Activated T-helper 17 cell treated with anti-CD3 and anti-CD28 coated beads, Interleukin-2, amount 50 U/mL, for 72 hours (primary cell): ENCODE data around the gene CYP21A2. TPM values are rescaled to one million over a fixed set of nuclear protein-coding genes. Genes with fewer than 3 reads are reported as not detected.
"Not testable (repeated sequence)": the region's sequence is repeated elsewhere in the genome, so short reads cannot be mapped to it uniquely, and the experiment has no call there.

ENCODE experiments used
- ATAC-seq: fragments of 150-1000 bp; cut with Tn5 transposase; replicated peaks from 2 replicates; pipeline ENCODE4 v1.10.0; 2021; ENCODE audit warnings: mild to moderate bottlenecking, moderate library complexity
- H3K27ac Mint-ChIP-seq: one replicate; pipeline ENCODE4 v1.8.0; 2022; ENCODE audit warnings: mixed read lengths
- H3K27me3 Mint-ChIP-seq: one replicate; pipeline ENCODE4 v1.8.0; 2022; ENCODE audit warnings: mixed read lengths
- H3K36me3 Mint-ChIP-seq: one replicate; pipeline ENCODE4 v1.8.0; 2022; ENCODE audit warnings: low read depth, mild to moderate bottlenecking, mixed read lengths
- H3K4me1 Mint-ChIP-seq: one replicate; pipeline ENCODE4 v1.8.0; 2022; ENCODE audit warnings: mixed read lengths
- H3K4me3 Mint-ChIP-seq: one replicate; pipeline ENCODE4 v1.8.0; 2022; ENCODE audit warnings: mild to moderate bottlenecking, mixed read lengths
- H3K9me3 Mint-ChIP-seq: one replicate; pipeline ENCODE4 v1.8.0; 2022; ENCODE audit warnings: mixed read lengths
- total RNA-seq, 2 donors: library from RNA; stranded (reverse); gene quantifications; one replicate each; pipeline ENCODE4 v1.2.3, GENCODE V29; 2022

Gene CYP21A2
- total RNA-seq, result under 1 TPM; 0.16 to 0.91 TPM

GRCh38 chr6:32037598-32038524 lies at the start of gene CYP21A2:
Gene CYP21A2, plus strand, starts transcription at chr6:32038415. Its CDS starts 8 bp downstream, at chr6:32038423.
- not testable (repeated sequence) for H3K4me3 Mint-ChIP-seq, H3K27ac Mint-ChIP-seq, H3K36me3 Mint-ChIP-seq, H3K27me3 Mint-ChIP-seq, H3K4me1 Mint-ChIP-seq, H3K9me3 Mint-ChIP-seq
- ATAC-seq, result peak; percentile 77

GRCh38 chr6:31989363-31989762 lies 48.9 kb upstream of the CYP21A2 start:
- not testable (repeated sequence) for H3K4me1 Mint-ChIP-seq, H3K27me3 Mint-ChIP-seq, ATAC-seq, H3K27ac Mint-ChIP-seq, H3K9me3 Mint-ChIP-seq, H3K36me3 Mint-ChIP-seq, H3K4me3 Mint-ChIP-seq

DNA sequence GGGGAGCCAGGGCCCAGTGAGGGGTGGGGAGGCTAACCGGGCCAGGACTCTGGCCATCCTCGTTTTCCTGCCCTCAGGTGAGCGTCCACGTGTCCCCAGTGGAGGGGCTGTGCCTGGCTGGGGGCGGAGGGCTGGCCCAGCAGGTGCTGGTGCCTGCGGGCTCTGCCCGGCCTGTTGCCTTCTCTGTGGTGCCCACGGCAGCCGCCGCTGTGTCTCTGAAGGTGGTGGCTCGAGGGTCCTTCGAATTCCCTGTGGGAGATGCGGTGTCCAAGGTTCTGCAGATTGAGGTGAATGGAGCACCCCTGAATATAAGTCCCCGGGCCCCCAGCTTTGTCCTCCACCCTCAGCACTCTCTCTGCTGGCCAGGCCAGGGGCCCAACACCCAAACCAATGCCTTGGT lies 43.8 kb upstream of the CYP21A2 start:
- not testable (repeated sequence) for H3K36me3 Mint-ChIP-seq, H3K27ac Mint-ChIP-seq, H3K4me3 Mint-ChIP-seq, ATAC-seq, H3K4me1 Mint-ChIP-seq, H3K27me3 Mint-ChIP-seq, H3K9me3 Mint-ChIP-seq

- H3K4me1 Mint-ChIP-seq, H3K9me3 Mint-ChIP-seq, ATAC-seq: not testable (repeated sequence)
Measured at GRCh38 chr6:31996385-31996784, 41.8 kb upstream of the CYP21A2 start.

GRCh38 chr6:32002546-32003268 lies 35.5 kb upstream of the CYP21A2 start:
- not testable (repeated sequence) for H3K36me3 Mint-ChIP-seq, H3K4me3 Mint-ChIP-seq, H3K4me1 Mint-ChIP-seq, H3K9me3 Mint-ChIP-seq, ATAC-seq, H3K27me3 Mint-ChIP-seq, H3K27ac Mint-ChIP-seq

More at GRCh38 chr6:31996385-31996784, 41.8 kb upstream of the CYP21A2 start:
- not testable (repeated sequence) for H3K4me3 Mint-ChIP-seq, H3K36me3 Mint-ChIP-seq, H3K27me3 Mint-ChIP-seq, H3K27ac Mint-ChIP-seq

GRCh38 chr6:32003301-32003700 lies 34.9 kb upstream of the CYP21A2 start:
- H3K9me3 Mint-ChIP-seq, H3K27me3 Mint-ChIP-seq, H3K27ac Mint-ChIP-seq, H3K4me3 Mint-ChIP-seq, H3K36me3 Mint-ChIP-seq, ATAC-seq, H3K4me1 Mint-ChIP-seq: not testable (repeated sequence)

GRCh38 chr6:32004393-32004792 lies 33.8 kb upstream of the CYP21A2 start:
- not testable (repeated sequence) for H3K9me3 Mint-ChIP-seq, H3K4me1 Mint-ChIP-seq, ATAC-seq, H3K27me3 Mint-ChIP-seq, H3K27ac Mint-ChIP-seq, H3K4me3 Mint-ChIP-seq, H3K36me3 Mint-ChIP-seq

DNA sequence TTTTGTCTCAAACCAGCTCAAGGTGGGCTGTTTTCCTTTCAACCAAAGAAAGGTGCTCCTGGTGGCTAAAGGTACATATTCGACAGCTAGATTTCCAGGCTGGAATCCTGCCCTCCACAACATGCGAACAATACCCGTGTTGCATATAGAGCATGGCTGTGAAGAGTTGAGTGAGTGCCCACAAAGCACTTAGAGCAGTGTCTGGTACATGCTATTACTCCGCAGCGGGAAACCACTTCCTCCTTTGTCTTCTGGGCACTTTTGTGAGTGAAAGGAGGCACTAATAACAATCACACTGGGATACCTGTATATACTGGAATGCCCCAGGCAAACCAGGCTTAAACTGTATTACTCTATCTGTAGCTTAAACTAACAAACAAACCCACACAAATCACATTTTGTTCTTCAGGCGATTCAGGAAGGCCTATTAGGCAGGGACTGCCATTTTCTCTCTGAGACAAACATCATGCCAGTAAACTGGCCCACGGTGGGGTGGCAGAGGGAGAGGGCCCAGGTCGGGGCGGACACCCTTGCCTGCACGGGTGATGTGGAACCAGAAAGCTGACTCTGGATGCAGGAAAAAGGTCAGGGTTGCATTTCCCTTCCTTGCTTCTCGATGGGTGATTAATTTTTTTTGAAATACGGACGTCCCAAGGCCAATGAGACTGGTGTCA lies 33.2 kb upstream of the CYP21A2 start:
- H3K9me3 Mint-ChIP-seq, H3K4me3 Mint-ChIP-seq, H3K36me3 Mint-ChIP-seq, H3K27me3 Mint-ChIP-seq, H3K4me1 Mint-ChIP-seq: not testable (repeated sequence)
- H3K27ac Mint-ChIP-seq, result peak overlapping the region; percentile 43
- ATAC-seq, result peak; percentile 80

- not testable (repeated sequence) for H3K4me3 Mint-ChIP-seq, H3K9me3 Mint-ChIP-seq, H3K27ac Mint-ChIP-seq, ATAC-seq, H3K4me1 Mint-ChIP-seq, H3K27me3 Mint-ChIP-seq, H3K36me3 Mint-ChIP-seq
Measured at GRCh38 chr6:32005538-32005880, 32.7 kb upstream of the CYP21A2 start.

DNA sequence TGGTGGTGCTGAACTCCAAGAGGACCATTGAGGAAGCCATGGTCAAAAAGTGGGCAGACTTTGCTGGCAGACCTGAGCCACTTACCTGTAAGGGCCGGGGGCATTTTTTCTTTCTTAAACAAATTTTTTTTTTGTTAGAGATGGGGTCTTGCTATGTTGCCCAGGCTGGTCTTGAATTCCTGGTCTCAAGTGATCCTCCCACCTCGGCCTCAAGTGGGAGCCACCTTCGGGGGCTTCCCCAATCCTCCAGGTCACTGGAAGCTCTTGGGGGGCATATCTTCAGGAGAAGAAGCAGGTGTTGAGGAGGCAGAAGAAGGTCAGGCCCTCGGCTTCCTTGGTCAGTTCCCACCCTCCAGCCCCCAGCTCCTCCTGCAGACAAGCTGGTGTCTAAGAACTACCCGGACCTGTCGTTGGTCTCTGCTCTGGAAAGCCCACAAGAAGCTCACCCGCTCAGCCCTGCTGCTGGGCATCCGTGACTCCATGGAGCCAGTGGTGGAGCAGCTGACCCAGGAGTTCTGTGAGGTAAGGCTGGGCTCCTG lies 32.2 kb upstream of the CYP21A2 start:
- not testable (repeated sequence) for H3K36me3 Mint-ChIP-seq

DNA sequence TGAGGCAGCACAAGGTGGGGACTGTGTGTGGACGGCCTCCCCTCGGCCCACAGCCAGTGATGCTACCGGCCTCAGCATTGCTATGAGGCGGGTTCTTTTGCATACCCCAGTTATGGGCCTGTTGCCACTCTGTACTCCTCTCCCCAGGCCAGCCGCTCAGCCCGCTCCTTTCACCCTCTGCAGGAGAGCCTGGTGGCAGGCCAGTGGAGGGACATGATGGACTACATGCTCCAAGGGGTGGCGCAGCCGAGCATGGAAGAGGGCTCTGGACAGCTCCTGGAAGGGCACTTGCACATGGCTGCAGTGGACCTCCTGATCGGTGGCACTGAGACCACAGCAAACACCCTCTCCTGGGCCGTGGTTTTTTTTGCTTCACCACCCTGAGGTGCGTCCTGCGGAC lies 31.1 kb upstream of the CYP21A2 start:
- H3K9me3 Mint-ChIP-seq, H3K27ac Mint-ChIP-seq, H3K27me3 Mint-ChIP-seq, H3K4me1 Mint-ChIP-seq, H3K36me3 Mint-ChIP-seq, H3K4me3 Mint-ChIP-seq, ATAC-seq: not testable (repeated sequence)

More for the DNA sequence above, 32.2 kb upstream of the CYP21A2 start:
- not testable (repeated sequence) for H3K27ac Mint-ChIP-seq, ATAC-seq, H3K9me3 Mint-ChIP-seq, H3K4me3 Mint-ChIP-seq, H3K4me1 Mint-ChIP-seq, H3K27me3 Mint-ChIP-seq

DNA sequence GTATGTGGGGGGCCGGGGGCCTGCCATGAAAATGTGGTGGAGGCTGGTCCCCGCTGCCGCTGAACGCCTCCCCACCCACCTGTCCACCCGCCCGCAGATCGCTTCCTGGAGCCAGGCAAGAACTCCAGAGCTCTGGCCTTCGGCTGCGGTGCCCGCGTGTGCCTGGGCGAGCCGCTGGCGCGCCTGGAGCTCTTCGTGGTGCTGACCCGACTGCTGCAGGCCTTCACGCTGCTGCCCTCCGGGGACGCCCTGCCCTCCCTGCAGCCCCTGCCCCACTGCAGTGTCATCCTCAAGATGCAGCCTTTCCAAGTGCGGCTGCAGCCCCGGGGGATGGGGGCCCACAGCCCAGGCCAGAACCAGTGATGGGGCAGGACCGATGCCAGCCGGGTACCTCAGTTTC lies 30.2 kb upstream of the CYP21A2 start:
- H3K36me3 Mint-ChIP-seq, ATAC-seq, H3K27ac Mint-ChIP-seq, H3K27me3 Mint-ChIP-seq, H3K9me3 Mint-ChIP-seq, H3K4me1 Mint-ChIP-seq, H3K4me3 Mint-ChIP-seq: not testable (repeated sequence)

DNA sequence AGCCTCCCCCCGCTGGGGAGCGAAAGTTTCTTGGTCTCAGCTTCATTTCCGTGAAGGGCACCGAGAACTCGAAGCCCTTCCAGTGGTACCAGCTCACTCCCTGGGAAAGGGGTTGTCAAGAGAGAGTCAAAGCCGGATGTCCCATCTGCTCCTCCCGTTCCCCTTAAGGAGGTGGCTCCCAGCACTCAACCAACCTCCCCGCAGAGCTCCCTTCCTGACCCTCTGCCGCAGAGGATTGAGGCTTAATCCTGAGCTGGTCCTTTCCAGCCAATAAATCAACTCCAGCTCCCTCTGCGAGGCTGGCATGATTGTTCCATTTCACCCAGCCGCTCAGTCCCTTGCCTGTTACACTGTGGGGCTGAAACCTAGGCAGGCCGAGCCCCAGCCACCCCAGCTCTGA lies 29.6 kb upstream of the CYP21A2 start:
- H3K36me3 Mint-ChIP-seq, H3K27me3 Mint-ChIP-seq, ATAC-seq: not testable (repeated sequence)

DNA sequence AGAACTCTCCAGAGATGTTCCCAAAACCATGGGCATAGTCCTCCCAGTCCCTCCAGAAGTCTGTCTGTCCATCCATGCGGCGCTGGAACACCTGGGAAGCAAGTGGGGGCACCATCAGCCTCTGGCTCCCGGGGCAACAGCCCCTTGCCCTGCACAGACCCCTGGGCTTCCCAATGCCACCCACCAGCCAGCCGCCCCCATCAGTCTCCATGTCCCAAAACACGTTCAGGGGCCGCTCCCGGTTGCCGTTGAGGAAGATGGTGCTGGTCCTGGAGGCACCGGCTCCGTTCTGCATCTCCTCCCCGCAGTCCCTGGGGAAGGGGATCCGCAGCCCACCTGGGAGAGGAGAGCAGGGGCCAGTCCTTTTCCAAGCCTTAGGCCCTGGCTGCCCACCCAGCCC lies 28.7 kb upstream of the CYP21A2 start:
- not testable (repeated sequence) for H3K9me3 Mint-ChIP-seq, ATAC-seq, H3K36me3 Mint-ChIP-seq, H3K4me1 Mint-ChIP-seq, H3K27ac Mint-ChIP-seq, H3K4me3 Mint-ChIP-seq, H3K27me3 Mint-ChIP-seq

More for the DNA sequence above, 29.6 kb upstream of the CYP21A2 start:
- H3K27ac Mint-ChIP-seq, H3K4me3 Mint-ChIP-seq, H3K4me1 Mint-ChIP-seq, H3K9me3 Mint-ChIP-seq: not testable (repeated sequence)
